CD14-positive monocyte (primary cell): ENCODE results near the gene UNC5C. TPM values are rescaled to one million over a fixed set of nuclear protein-coding genes. Genes with fewer than 3 reads are reported as not detected.

Experiments used
- DNase-seq, 3 donors: peaks; one replicate each; pipeline ENCODE4 v3.0.0-alpha.2; 2011 to 2022
- H2AFZ ChIP-seq: 2 replicates; pipeline ENCODE4 v1.6.0; 2012; ENCODE audit warnings: mild to moderate bottlenecking, low read depth, low read length, inconsistent platforms; ENCODE audit not compliant: insufficient read depth, poor library complexity, severe bottlenecking
- H3K27ac ChIP-seq, 2 donors: 1 replicate in 1 of 2; 2 replicates in 1 of 2; pipeline ENCODE4 v1.5.1; 2012 to 2013; ENCODE audit warnings: low read length in 2 of 2, control low read depth in 1 of 2, inconsistent platforms in 1 of 2, low read depth in 1 of 2, mild to moderate bottlenecking in 1 of 2
- H3K27me3 ChIP-seq, 2 donors: one replicate each; pipeline versions ENCODE4 v1.6.0 to v1.6.1; 2011 to 2013; ENCODE audit warnings: low read length in 2 of 2; ENCODE audit not compliant: control insufficient read depth in 2 of 2, insufficient read depth in 2 of 2
- H3K36me3 ChIP-seq, 2 donors: replicated peaks in 1 of 2; 1 replicate in 1 of 2; 2 replicates in 1 of 2; pipeline versions ENCODE4 v1.5.1 to v1.6.1; 2012 to 2013; ENCODE audit warnings: low read length in 2 of 2, control low read depth in 1 of 2, inconsistent platforms in 1 of 2, mild to moderate bottlenecking in 1 of 2; ENCODE audit not compliant: insufficient read depth in 2 of 2, control insufficient read depth in 1 of 2
- H3K4me1 ChIP-seq, 2 donors: 1 replicate in 1 of 2; 2 replicates in 1 of 2; pipeline versions ENCODE4 v1.5.1 to v1.6.1; 2012 to 2013; ENCODE audit warnings: low read length in 2 of 2, control low read depth in 1 of 2, inconsistent platforms in 1 of 2, mild to moderate bottlenecking in 1 of 2, moderate library complexity in 1 of 2; ENCODE audit not compliant: insufficient read depth in 2 of 2, control insufficient read depth in 1 of 2
- H3K4me2 ChIP-seq: replicated peaks from 2 replicates; pipeline ENCODE3; 2012; ENCODE audit warnings: low read length, moderate library complexity, mild to moderate bottlenecking; ENCODE audit not compliant: poor library complexity, severe bottlenecking; ENCODE audit errors: extremely low read depth
- H3K4me3 ChIP-seq, 3 experiments: fragments of 200-600 bp in 1 of 3; sonication (generic) in 1 of 3; replicated peaks in 1 of 3; 1 replicate in 2 of 3; 2 replicates in 1 of 3; pipeline ENCODE4 v1.5.1; 2011 to 2013; ENCODE audit warnings: low read length in 3 of 3, mild to moderate bottlenecking in 3 of 3, control low read depth in 2 of 3, low read depth in 2 of 3, inconsistent platforms in 1 of 3, moderate library complexity in 1 of 3
- H3K79me2 ChIP-seq: 2 replicates; pipeline ENCODE4 v1.6.0; 2012; ENCODE audit warnings: mild to moderate bottlenecking, control low read depth, inconsistent platforms, low read length, moderate library complexity; ENCODE audit not compliant: insufficient read depth
- H3K9ac ChIP-seq: 2 replicates; pipeline ENCODE4 v1.6.0; 2017; ENCODE audit warnings: low read length, mild to moderate bottlenecking; ENCODE audit not compliant: insufficient read depth, poor library complexity, severe bottlenecking
- H3K9me3 ChIP-seq, 2 donors: replicated peaks in 1 of 2; 1 replicate in 1 of 2; 2 replicates in 1 of 2; pipeline versions ENCODE4 v1.5.1 to v1.6.1; 2012 to 2013; ENCODE audit warnings: low read length in 2 of 2, control low read depth in 1 of 2; ENCODE audit not compliant: control insufficient read depth in 1 of 2, insufficient read depth in 1 of 2
- H4K20me1 ChIP-seq: 2 replicates; pipeline ENCODE4 v1.6.0; 2012; ENCODE audit warnings: mild to moderate bottlenecking, low read length, control low read depth, moderate library complexity; ENCODE audit not compliant: insufficient read depth
- H3K27ac Mint-ChIP-seq, 7 donors: one replicate each; pipeline ENCODE4 v1.8.0; 2020; ENCODE audit warnings: mild to moderate bottlenecking in 7 of 7, mixed read lengths in 7 of 7, moderate library complexity in 6 of 7, inconsistent platforms in 2 of 7
- H3K27me3 Mint-ChIP-seq, 3 donors: one replicate each; pipeline ENCODE4 v1.8.0; 2021 to 2022; ENCODE audit warnings: low read depth in 3 of 3, mild to moderate bottlenecking in 3 of 3, mixed read lengths in 3 of 3, moderate library complexity in 3 of 3, inconsistent platforms in 1 of 3
- H3K36me3 Mint-ChIP-seq, 2 donors: one replicate each; pipeline ENCODE4 v1.8.0; 2020; ENCODE audit warnings: mixed read lengths in 2 of 2, inconsistent platforms in 1 of 2, mild to moderate bottlenecking in 1 of 2
- H3K4me1 Mint-ChIP-seq: one replicate; pipeline ENCODE4 v1.8.0; 2020; ENCODE audit warnings: mild to moderate bottlenecking, mixed read lengths
- H3K4me3 Mint-ChIP-seq, 2 donors: one replicate each; pipeline ENCODE4 v1.8.0; 2020; ENCODE audit warnings: mild to moderate bottlenecking in 2 of 2, mixed read lengths in 2 of 2, moderate library complexity in 1 of 2
- H3K9me3 Mint-ChIP-seq, 7 donors: one replicate each; pipeline ENCODE4 v1.8.0; 2020 to 2022; ENCODE audit warnings: mixed read lengths in 7 of 7, mild to moderate bottlenecking in 6 of 7, moderate library complexity in 6 of 7, inconsistent platforms in 2 of 7
- WGBS: methylation state at CpG from one replicate; pipeline ENCODE4 v1.1.5; 2013; ENCODE audit warnings: missing lambda C conversion rate; ENCODE audit not compliant: insufficient coverage; 5-methylcytosine and 5-hydroxymethylcytosine counted together
- intact Hi-C, 2 donors: fragments of 100-400 bp; cut with micrococcal nuclease; formaldehyde crosslinking; loops; one replicate each; pipeline versions ENCODE4 v1.15.0 to v1.15.1; 2023
- polyA plus RNA-seq, 3 donors: library from polyadenylated mRNA; depleted of rRNA in 1 of 3; unstranded in 2 of 3; stranded (reverse) in 1 of 3; fragments of 300-500 nt in 2 of 3; fragments of >200 nt in 1 of 3; fragmentation: Illumina TruSeq in 2 of 3; gene quantifications; 1 replicate in 2 of 3; 2 replicates in 1 of 3; pipeline ENCODE4 v1.2.3, GENCODE V29; 2012 to 2021
- TF ChIP-seq, protein P1 (sequence below): fragments of 200-600 bp; IDR thresholded peaks from one replicate; pipeline ENCODE4 v1.8.0; 2022; ENCODE audit warnings: antibody characterized with exemption, mild to moderate bottlenecking

The UNC5C gene
- polyA plus RNA-seq, 3 donors, result 0.03 TPM; not detected in 2

DNA sequence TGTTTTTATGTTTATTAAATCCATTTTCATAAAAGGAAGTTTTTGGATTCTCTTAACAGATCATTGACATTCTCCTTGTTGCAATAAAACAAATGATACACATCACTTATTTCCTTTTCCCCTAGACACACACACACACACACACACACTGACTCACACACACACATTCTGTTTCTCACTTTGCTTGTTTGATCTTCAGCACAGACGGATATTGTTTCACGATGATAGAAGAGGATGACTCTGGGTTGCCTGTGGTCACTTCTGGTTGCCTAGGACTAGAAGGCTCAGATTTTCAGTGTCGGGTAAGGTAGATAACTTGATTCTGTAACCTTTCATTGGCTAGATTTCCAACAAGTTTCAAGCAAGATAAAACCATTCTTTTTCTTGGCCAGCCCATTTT lies 434.3 kb downstream of the UNC5C start:
- Histone ChIP-seq H3K79me2 (no peaks in the 10 kb centered on the region), H3K36me3 (no peaks in the 10 kb centered on the region), H3K4me2 (no peak overlapping the region), H4K20me1 (no peaks in the 10 kb centered on the region), H2AFZ (no peak overlapping the region), H3K27me3 (no peaks in the 10 kb centered on the region), H3K4me3 (no peak overlapping the region), H3K9ac (no peak overlapping the region), H3K9me3 (no peaks in the 10 kb centered on the region), H3K4me1 (no peaks in the 10 kb centered on the region), H3K27ac (no peak overlapping the region)
- DNase-seq, result no peak
- no CpG with 5 or more reads among the region's 3 CpGs for WGBS
- TF ChIP-seq, protein P1, sequence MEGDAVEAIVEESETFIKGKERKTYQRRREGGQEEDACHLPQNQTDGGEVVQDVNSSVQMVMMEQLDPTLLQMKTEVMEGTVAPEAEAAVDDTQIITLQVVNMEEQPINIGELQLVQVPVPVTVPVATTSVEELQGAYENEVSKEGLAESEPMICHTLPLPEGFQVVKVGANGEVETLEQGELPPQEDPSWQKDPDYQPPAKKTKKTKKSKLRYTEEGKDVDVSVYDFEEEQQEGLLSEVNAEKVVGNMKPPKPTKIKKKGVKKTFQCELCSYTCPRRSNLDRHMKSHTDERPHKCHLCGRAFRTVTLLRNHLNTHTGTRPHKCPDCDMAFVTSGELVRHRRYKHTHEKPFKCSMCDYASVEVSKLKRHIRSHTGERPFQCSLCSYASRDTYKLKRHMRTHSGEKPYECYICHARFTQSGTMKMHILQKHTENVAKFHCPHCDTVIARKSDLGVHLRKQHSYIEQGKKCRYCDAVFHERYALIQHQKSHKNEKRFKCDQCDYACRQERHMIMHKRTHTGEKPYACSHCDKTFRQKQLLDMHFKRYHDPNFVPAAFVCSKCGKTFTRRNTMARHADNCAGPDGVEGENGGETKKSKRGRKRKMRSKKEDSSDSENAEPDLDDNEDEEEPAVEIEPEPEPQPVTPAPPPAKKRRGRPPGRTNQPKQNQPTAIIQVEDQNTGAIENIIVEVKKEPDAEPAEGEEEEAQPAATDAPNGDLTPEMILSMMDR, result no peak
- no peak overlapping the region for H3K27ac Mint-ChIP-seq
- intact Hi-C loops, result no loop called here
- H3K27me3 Mint-ChIP-seq, result no peaks in the 10 kb centered on the region
- H3K9me3 Mint-ChIP-seq, result peaks cover 0 to 3% (median 0%) of the 10 kb centered on the region in 7 donors
- no peak overlapping the region for H3K4me3 Mint-ChIP-seq
- H3K36me3 Mint-ChIP-seq, result no peaks in the 10 kb centered on the region
- no peaks in the 10 kb centered on the region for H3K4me1 Mint-ChIP-seq
